ENCODE measurements around the gene LILRA2.
"Not testable (repeated sequence)": the region's sequence is repeated elsewhere in the genome, so short reads cannot be mapped to it uniquely, and the experiment has no call there.

- not testable (repeated sequence) for TF ChIP-seq CTCF, POLR2A, POLR2AphosphoS5 (IDR thresholded peaks at IDR 0.05)
Measured at GRCh38 chr19:54571715-54572615, 1.6 kb upstream of the LILRA2 start.

All from prostate gland (tissue), 2 donors.